Gastroesophageal sphincter (tissue), 3 donors: ENCODE results near the gene MED26.

Source experiments
- CTCF ChIP-seq, 4 experiments: fragments of 200-600 bp in 2 of 4; fragments of 450-650 bp in 2 of 4; sonication (generic) in 1 of 4; IDR thresholded peaks; one replicate each; pipeline ENCODE4 v1.5.1; 2017 to 2019; ENCODE audit warnings: antibody characterized with exemption in 4 of 4, mild to moderate bottlenecking in 2 of 4, moderate library complexity in 2 of 4
- EP300 ChIP-seq: sonication (generic); formaldehyde crosslinking; IDR thresholded peaks from one replicate; pipeline ENCODE4 v1.6.1; 2017; ENCODE audit warnings: antibody characterized with exemption, mild to moderate bottlenecking
- POLR2A ChIP-seq, 2 donors: fragments of 450-650 bp; IDR thresholded peaks; one replicate each; pipeline ENCODE4 v1.6.1; 2017; ENCODE audit warnings: antibody characterized with exemption in 2 of 2, mild to moderate bottlenecking in 2 of 2, moderate library complexity in 1 of 2
- POLR2AphosphoS5 ChIP-seq: sonication (generic); formaldehyde crosslinking; IDR thresholded peaks from one replicate; pipeline ENCODE4 v1.6.1; 2017; ENCODE audit warnings: antibody characterized with exemption

- no peak for TF ChIP-seq CTCF (IDR thresholded peaks at IDR 0.05)
- no peak for TF ChIP-seq EP300
- TF ChIP-seq POLR2A (IDR thresholded peaks at IDR 0.05), result no peak
- no peak for TF ChIP-seq POLR2AphosphoS5
Measured at GRCh38 chr19:16564842-16565241, 63.2 kb downstream of the MED26 start.
